ENCODE data around the gene CLDN19.

Gene CLDN19

GRCh38 chr1:42742617-42743316 lies 2.7 kb upstream of the CLDN19 start:
- Histone ChIP-seq H3K27me3 (ENCODE audit: low read depth, low read length) (no peaks in the 10 kb centered on the region), H3K36me3 (replicated peaks; ENCODE audit: low read depth, low read length) (peaks cover 3% of the 10 kb centered on the region), H3K4me1 (ENCODE audit: low read length) (no peaks in the 10 kb centered on the region), H3K4me3 (ENCODE audit: low read length) (no peak overlapping the region), H4K20me1 (ENCODE audit: insufficient read depth, low read length) (no peaks in the 10 kb centered on the region), H3K9ac (ENCODE audit: low read length) (no peak overlapping the region), H3K9me3 (ENCODE audit: insufficient read depth, low read length) (no peaks in the 10 kb centered on the region), H3K79me2 (ENCODE audit: low read length) (no peaks in the 10 kb centered on the region), H3K4me2 (ENCODE audit: low read length) (no peak overlapping the region), H2AFZ (ENCODE audit: low read depth, low read length) (no peak overlapping the region), H3K27ac (ENCODE audit: low read length) (no peak overlapping the region)
- TF ChIP-seq, protein P1, sequence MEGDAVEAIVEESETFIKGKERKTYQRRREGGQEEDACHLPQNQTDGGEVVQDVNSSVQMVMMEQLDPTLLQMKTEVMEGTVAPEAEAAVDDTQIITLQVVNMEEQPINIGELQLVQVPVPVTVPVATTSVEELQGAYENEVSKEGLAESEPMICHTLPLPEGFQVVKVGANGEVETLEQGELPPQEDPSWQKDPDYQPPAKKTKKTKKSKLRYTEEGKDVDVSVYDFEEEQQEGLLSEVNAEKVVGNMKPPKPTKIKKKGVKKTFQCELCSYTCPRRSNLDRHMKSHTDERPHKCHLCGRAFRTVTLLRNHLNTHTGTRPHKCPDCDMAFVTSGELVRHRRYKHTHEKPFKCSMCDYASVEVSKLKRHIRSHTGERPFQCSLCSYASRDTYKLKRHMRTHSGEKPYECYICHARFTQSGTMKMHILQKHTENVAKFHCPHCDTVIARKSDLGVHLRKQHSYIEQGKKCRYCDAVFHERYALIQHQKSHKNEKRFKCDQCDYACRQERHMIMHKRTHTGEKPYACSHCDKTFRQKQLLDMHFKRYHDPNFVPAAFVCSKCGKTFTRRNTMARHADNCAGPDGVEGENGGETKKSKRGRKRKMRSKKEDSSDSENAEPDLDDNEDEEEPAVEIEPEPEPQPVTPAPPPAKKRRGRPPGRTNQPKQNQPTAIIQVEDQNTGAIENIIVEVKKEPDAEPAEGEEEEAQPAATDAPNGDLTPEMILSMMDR (IDR thresholded peaks at IDR 0.05; ENCODE audit: low read depth, low read length), result no peak
- TF ChIP-seq EZH2phosphoT487 (IDR thresholded peaks at IDR 0.05; ENCODE audit: low read depth), result no peak

GRCh38 chr1:42742141-42742540 lies 2.1 kb upstream of the CLDN19 start:
- Histone ChIP-seq H3K9me3 (ENCODE audit: insufficient read depth, low read length) (no peaks in the 10 kb centered on the region), H4K20me1 (ENCODE audit: insufficient read depth, low read length) (no peaks in the 10 kb centered on the region), H2AFZ (ENCODE audit: low read depth, low read length) (no peak overlapping the region), H3K4me3 (ENCODE audit: low read length) (no peak overlapping the region), H3K9ac (ENCODE audit: low read length) (no peak overlapping the region), H3K27me3 (ENCODE audit: low read depth, low read length) (no peaks in the 10 kb centered on the region), H3K4me2 (ENCODE audit: low read length) (no peak overlapping the region), H3K36me3 (replicated peaks; ENCODE audit: low read depth, low read length) (peaks cover 3% of the 10 kb centered on the region), H3K4me1 (ENCODE audit: low read length) (peaks cover 4% of the 10 kb centered on the region), H3K27ac (ENCODE audit: low read length) (no peak overlapping the region), H3K79me2 (ENCODE audit: low read length) (no peaks in the 10 kb centered on the region)
- no peak for TF ChIP-seq EZH2phosphoT487 (IDR thresholded peaks at IDR 0.05; ENCODE audit: low read depth)

DNA sequence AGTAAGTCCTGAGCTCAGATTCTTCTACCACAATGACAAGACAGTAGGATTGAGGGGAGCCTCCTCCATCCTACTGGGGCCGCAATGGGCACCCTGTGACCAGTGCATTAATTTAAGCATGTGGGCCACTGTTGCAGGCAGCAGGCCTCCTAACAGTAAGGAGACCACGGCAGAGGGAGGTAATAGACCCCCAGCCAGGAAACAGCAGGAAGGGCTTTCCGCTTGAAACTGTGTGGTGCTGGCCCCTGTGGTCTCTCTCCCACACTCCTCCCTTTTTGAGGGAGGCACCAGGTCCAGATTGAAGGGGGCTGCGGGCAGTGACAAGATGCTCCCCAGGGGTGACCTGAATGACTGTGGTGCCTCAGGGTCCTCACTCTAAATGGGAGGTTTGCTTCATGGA lies 1.7 kb upstream of the CLDN19 start:
- Histone ChIP-seq H3K4me3 (ENCODE audit: low read length) (no peak overlapping the region), H3K4me2 (ENCODE audit: low read length) (no peak overlapping the region), H3K27ac (ENCODE audit: low read length) (no peak overlapping the region), H3K27me3 (ENCODE audit: low read depth, low read length) (no peaks in the 10 kb centered on the region), H3K36me3 (replicated peaks; ENCODE audit: low read depth, low read length) (peaks cover 3% of the 10 kb centered on the region), H3K9me3 (ENCODE audit: insufficient read depth, low read length) (no peaks in the 10 kb centered on the region), H3K4me1 (ENCODE audit: low read length) (peaks cover 7% of the 10 kb centered on the region), H4K20me1 (ENCODE audit: insufficient read depth, low read length) (no peaks in the 10 kb centered on the region), H3K79me2 (ENCODE audit: low read length) (no peaks in the 10 kb centered on the region), H2AFZ (ENCODE audit: low read depth, low read length) (no peak overlapping the region), H3K9ac (ENCODE audit: low read length) (no peak overlapping the region)
- TF ChIP-seq, protein P1 (IDR thresholded peaks at IDR 0.05; ENCODE audit: low read depth, low read length), result no peak
- no peak for TF ChIP-seq EZH2phosphoT487 (IDR thresholded peaks at IDR 0.05; ENCODE audit: low read depth)

DNA sequence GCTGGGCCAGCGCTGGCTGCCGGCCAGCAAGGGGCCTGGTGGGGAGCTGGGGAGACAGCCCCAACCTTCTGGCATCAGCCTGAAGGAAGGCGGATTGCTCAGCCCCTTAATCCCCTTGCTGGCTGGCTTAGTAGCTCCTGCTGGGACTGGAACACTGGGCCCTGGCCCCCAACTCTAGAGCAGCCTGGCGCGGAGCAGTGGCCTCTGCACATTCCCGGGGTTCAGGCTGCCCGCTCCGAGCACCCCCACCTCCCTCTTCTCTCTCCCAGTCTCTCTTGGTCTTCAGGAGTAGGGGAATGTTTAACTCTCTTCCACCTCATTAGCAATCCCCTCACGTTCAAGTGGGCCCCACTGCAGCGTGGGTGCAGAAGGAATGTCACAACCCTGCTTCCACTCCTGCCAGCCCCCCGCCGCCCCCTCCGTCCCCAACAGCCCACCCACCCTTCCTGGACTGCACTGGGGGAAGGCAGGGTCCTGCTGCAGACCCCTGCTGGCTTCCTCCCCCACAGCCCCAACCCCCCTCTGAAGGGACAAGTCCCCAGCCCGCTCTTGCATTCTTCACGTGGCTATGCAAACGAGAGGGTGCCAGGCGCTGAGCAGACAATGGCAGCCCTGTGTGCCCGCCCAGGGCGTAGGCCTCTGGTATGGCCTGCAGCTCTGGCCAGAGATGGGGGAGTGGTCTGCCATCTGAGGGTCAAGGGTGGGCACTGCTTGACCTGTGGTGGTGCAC lies 980 bp upstream of the CLDN19 start:
- Histone ChIP-seq H3K36me3 (replicated peaks; ENCODE audit: low read depth, low read length) (peaks cover under 1% of the 10 kb centered on the region), H3K4me2 (ENCODE audit: low read length) (no peak overlapping the region), H3K27me3 (ENCODE audit: low read depth, low read length) (no peaks in the 10 kb centered on the region), H3K27ac (ENCODE audit: low read length) (no peak overlapping the region), H4K20me1 (ENCODE audit: insufficient read depth, low read length) (no peaks in the 10 kb centered on the region), H3K4me3 (ENCODE audit: low read length) (no peak overlapping the region), H2AFZ (ENCODE audit: low read depth, low read length) (no peak overlapping the region), H3K9ac (ENCODE audit: low read length) (no peak overlapping the region), H3K4me1 (ENCODE audit: low read length) (peaks cover 7% of the 10 kb centered on the region), H3K9me3 (ENCODE audit: insufficient read depth, low read length) (no peaks in the 10 kb centered on the region), H3K79me2 (ENCODE audit: low read length) (no peaks in the 10 kb centered on the region)
- TF ChIP-seq, protein P1 (IDR thresholded peaks at IDR 0.05; ENCODE audit: low read depth, low read length), result no peak
- no peak for TF ChIP-seq EZH2phosphoT487 (IDR thresholded peaks at IDR 0.05; ENCODE audit: low read depth)

Measured in OCI-LY3 (cell line).